Measurements from ENCODE around the gene PWP1. TPM values are rescaled to one million over a fixed set of nuclear protein-coding genes. Genes with fewer than 3 reads are reported as not detected.

Gene PWP1
- total RNA-seq, 1 donor from 2014 or later, result 11.7 TPM

- Histone ChIP-seq H3K9me3 (replicated peaks) (no peaks in the 10 kb centered on the region), H3K4me3 (no peak overlapping the region), H3K4me1 (no peaks in the 10 kb centered on the region), H3K27me3 (ENCODE audit: low read depth) (peaks cover 58% of the 10 kb centered on the region), H3K36me3 (no peaks in the 10 kb centered on the region), H3K27ac (replicated peaks) (no peak overlapping the region)
- DNase-seq, result no peak
- no peak for TF ChIP-seq CTCF (IDR thresholded peaks at IDR 0.05; ENCODE audit: borderline replicate concordance)
- intact Hi-C loops (cut with micrococcal nuclease), result loop anchor here (10.0 kb wide), 1 partner anchor 205 kb away; no protein-coding TSS in a partner anchor
Observed at GRCh38 chr12:107679336-107679735, 6.3 kb upstream of the PWP1 start.

GRCh38 chr12:107681455-107681835 lies 4.2 kb upstream of the PWP1 start:
- Histone ChIP-seq H3K27ac (replicated peaks) (no peak overlapping the region), H3K9me3 (replicated peaks) (no peaks in the 10 kb centered on the region), H3K36me3 (no peaks in the 10 kb centered on the region), H3K4me3 (no peak overlapping the region), H3K4me1 (peaks cover 19% of the 10 kb centered on the region), H3K27me3 (ENCODE audit: low read depth) (peaks cover 47% of the 10 kb centered on the region)
- intact Hi-C loops (cut with micrococcal nuclease), result no loop called here
- TF ChIP-seq CTCF (IDR thresholded peaks at IDR 0.05; ENCODE audit: borderline replicate concordance), result no peak
- DNase-seq, result no peak

- H3K36me3 ChIP-seq, result no peaks in the 10 kb centered on the region
- H3K9me3 ChIP-seq (replicated peaks), result no peaks in the 10 kb centered on the region
- no peak overlapping the region for H3K4me3 ChIP-seq
- intact Hi-C loops (cut with micrococcal nuclease), result no loop called here
- peaks cover 25% of the 10 kb centered on the region for H3K4me1 ChIP-seq
- no peak for TF ChIP-seq CTCF (IDR thresholded peaks at IDR 0.05; ENCODE audit: borderline replicate concordance)
- peaks cover 40% of the 10 kb centered on the region for H3K27me3 ChIP-seq (ENCODE audit: low read depth)
- no peak for DNase-seq
- no peak overlapping the region for H3K27ac ChIP-seq (replicated peaks)
Observed at GRCh38 chr12:107681836-107682820, 3.5 kb upstream of the PWP1 start.

- Histone ChIP-seq H3K27me3 (ENCODE audit: low read depth) (peaks cover 21% of the 10 kb centered on the region), H3K9me3 (replicated peaks) (no peaks in the 10 kb centered on the region), H3K4me1 (peaks cover 32% of the 10 kb centered on the region), H3K27ac (replicated peaks) (no peak overlapping the region), H3K36me3 (peaks cover 12% of the 10 kb centered on the region), H3K4me3 (peak overlapping the region; percentile 97)
- no peak for DNase-seq
- no peak for TF ChIP-seq CTCF (IDR thresholded peaks at IDR 0.05; ENCODE audit: borderline replicate concordance)
- intact Hi-C loops (cut with micrococcal nuclease), result no loop called here
Observed at GRCh38 chr12:107684029-107684795, 1.4 kb upstream of the PWP1 start.

GRCh38 chr12:107684990-107685359 lies 624 bp upstream of the PWP1 start:
- TF ChIP-seq CTCF (IDR thresholded peaks at IDR 0.05; ENCODE audit: borderline replicate concordance), result no peak
- Histone ChIP-seq H3K9me3 (replicated peaks) (no peaks in the 10 kb centered on the region), H3K4me3 (peak overlapping the region; percentile 97), H3K36me3 (peaks cover 19% of the 10 kb centered on the region), H3K27ac (replicated peaks) (peak overlapping the region; percentile 84), H3K27me3 (ENCODE audit: low read depth) (peaks cover 17% of the 10 kb centered on the region), H3K4me1 (peaks cover 32% of the 10 kb centered on the region)
- no peak for DNase-seq
- intact Hi-C loops (cut with micrococcal nuclease), result no loop called here

Data from left ventricle myocardium inferior (tissue), 1 donor.